WERI-Rb-1 (cell line): ENCODE data around the gene OSM.

Experiments used
- DNase-seq: peaks from one replicate; pipeline ENCODE4 v3.0.0-alpha.2; 2020
- H3K27ac ChIP-seq: fragments of 250-450 bp; sonication (Bioruptor Pico); 2 replicates; pipeline ENCODE4 v1.5.1; 2020; ENCODE audit warnings: mild to moderate bottlenecking, moderate library complexity
- H3K27me3 ChIP-seq: fragments of 250-450 bp; sonication (Bioruptor Pico); 2 replicates; pipeline ENCODE4 v1.5.1; 2021; ENCODE audit warnings: mild to moderate bottlenecking, low read depth, moderate library complexity; ENCODE audit not compliant: insufficient read depth, severe bottlenecking
- H3K36me3 ChIP-seq: fragments of 250-450 bp; sonication (Bioruptor Pico); 2 replicates; pipeline ENCODE4 v1.5.1; 2020; ENCODE audit warnings: mild to moderate bottlenecking, moderate library complexity
- H3K4me3 ChIP-seq: 2 replicates; pipeline ENCODE4 v1.5.1; 2011; ENCODE audit warnings: low read depth, mild to moderate bottlenecking, control low read depth, low read length
- H3K9me3 ChIP-seq: fragments of 250-450 bp; sonication (Bioruptor Pico); 2 replicates; pipeline ENCODE4 v1.5.1; 2021; ENCODE audit warnings: mild to moderate bottlenecking, moderate library complexity; ENCODE audit not compliant: severe bottlenecking
- TF ChIP-seq, protein P1 (sequence below): IDR thresholded peaks from 2 replicates; pipeline ENCODE4 v1.5.1; 2011; ENCODE audit warnings: low read depth, mild to moderate bottlenecking, control low read depth, inconsistent platforms, low read length

OSM gene

GRCh38 chr22:30273711-30274436 is 7.2 kb upstream of the OSM start:
- no peaks in the 10 kb centered on the region for H3K36me3 ChIP-seq
- TF ChIP-seq, protein P1, sequence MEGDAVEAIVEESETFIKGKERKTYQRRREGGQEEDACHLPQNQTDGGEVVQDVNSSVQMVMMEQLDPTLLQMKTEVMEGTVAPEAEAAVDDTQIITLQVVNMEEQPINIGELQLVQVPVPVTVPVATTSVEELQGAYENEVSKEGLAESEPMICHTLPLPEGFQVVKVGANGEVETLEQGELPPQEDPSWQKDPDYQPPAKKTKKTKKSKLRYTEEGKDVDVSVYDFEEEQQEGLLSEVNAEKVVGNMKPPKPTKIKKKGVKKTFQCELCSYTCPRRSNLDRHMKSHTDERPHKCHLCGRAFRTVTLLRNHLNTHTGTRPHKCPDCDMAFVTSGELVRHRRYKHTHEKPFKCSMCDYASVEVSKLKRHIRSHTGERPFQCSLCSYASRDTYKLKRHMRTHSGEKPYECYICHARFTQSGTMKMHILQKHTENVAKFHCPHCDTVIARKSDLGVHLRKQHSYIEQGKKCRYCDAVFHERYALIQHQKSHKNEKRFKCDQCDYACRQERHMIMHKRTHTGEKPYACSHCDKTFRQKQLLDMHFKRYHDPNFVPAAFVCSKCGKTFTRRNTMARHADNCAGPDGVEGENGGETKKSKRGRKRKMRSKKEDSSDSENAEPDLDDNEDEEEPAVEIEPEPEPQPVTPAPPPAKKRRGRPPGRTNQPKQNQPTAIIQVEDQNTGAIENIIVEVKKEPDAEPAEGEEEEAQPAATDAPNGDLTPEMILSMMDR = no peak
- H3K9me3 ChIP-seq = no peaks in the 10 kb centered on the region
- no peak overlapping the region for H3K4me3 ChIP-seq
- no peak overlapping the region for H3K27ac ChIP-seq
- no peaks in the 10 kb centered on the region for H3K27me3 ChIP-seq
- DNase-seq = no peak

- Histone ChIP-seq H3K27ac (no peak overlapping the region), H3K27me3 (no peaks in the 10 kb centered on the region)
- DNase-seq = no peak
Measured at GRCh38 chr22:30272781-30273601, 6.3 kb upstream of the OSM start.

GRCh38 chr22:30270832-30271231 is 4.2 kb upstream of the OSM start:
- Histone ChIP-seq H3K27ac (no peak overlapping the region), H3K9me3 (no peaks in the 10 kb centered on the region), H3K4me3 (no peak overlapping the region), H3K27me3 (no peaks in the 10 kb centered on the region), H3K36me3 (no peaks in the 10 kb centered on the region)
- no peak for DNase-seq
- TF ChIP-seq, protein P1 = no peak

More at GRCh38 chr22:30272781-30273601, 6.3 kb upstream of the OSM start:
- H3K9me3 ChIP-seq = no peaks in the 10 kb centered on the region
- TF ChIP-seq, protein P1 = no peak
- H3K36me3 ChIP-seq = no peaks in the 10 kb centered on the region
- H3K4me3 ChIP-seq = no peak overlapping the region

DNA sequence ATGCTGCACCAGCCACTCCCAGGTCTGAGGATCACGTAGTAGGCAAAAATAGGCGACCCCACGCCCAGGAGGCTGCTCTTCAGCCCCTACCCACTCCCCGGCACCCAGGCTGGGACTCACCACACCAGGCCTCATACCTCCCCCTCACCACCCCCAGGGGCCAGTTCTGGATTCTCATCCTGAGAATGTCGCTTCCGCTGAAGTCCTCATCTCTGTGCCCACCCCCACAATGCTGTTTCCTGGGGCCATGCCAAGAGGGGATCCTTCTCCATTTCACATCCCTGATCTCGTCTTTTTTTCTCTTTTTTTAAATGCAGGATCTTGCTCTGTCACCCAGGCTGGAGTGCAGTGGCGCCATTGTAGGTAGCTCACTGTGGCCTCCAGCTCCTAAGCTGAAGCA is 1.7 kb upstream of the OSM start:
- no peaks in the 10 kb centered on the region for H3K9me3 ChIP-seq
- no peak overlapping the region for H3K4me3 ChIP-seq
- TF ChIP-seq, protein P1 = no peak
- no peak for DNase-seq
- H3K36me3 ChIP-seq = no peaks in the 10 kb centered on the region
- H3K27me3 ChIP-seq = no peaks in the 10 kb centered on the region
- H3K27ac ChIP-seq = no peak overlapping the region

DNA sequence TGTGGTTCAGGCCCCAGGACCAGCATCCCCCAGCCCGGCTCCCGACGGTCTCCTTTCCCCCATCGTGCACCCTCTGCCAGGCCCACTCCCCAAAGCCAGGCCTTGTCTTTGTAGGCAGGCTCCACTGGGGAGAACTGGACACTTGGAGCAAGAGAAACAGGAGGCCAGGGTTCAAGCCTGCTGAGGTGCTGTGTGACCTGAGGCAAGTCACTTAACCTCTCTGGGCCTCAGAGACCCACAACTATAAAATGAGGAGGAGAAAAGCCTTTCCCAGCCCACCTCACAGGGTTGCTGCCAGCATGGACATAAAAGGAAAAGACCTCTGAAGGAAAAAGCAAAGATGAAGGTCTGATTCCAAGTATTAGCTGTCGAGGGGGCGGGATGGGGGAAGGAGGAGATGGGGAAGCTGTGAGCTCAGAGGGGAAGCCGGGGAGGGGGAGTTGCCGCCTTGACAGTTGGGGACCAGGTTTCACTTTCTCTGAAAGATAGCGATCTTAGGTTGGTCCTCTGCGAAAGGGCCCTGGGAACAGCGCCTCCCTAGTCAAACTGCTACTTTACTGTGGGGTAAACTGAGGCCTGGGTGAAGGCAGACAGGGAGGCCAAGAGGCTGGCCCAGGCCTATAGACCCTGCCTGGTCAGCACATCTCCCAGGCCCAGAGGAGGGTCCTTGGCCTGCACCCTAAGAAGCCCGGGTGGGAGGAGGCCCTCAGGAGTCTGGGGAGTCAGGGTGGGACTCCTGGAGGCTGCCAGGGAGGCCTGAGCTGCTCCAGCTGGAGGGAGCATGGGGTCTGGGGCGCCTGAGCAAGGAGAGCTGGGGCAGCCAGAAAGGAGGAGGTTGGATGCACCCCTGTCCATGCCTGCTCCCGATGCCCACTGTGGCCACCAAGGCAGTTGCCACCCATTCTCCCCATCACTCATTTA is 991 bp upstream of the OSM start:
- no peaks in the 10 kb centered on the region for H3K36me3 ChIP-seq
- H3K4me3 ChIP-seq = no peak overlapping the region
- DNase-seq = no peak
- H3K9me3 ChIP-seq = no peaks in the 10 kb centered on the region
- no peak overlapping the region for H3K27ac ChIP-seq
- no peaks in the 10 kb centered on the region for H3K27me3 ChIP-seq
- TF ChIP-seq, protein P1 = no peak
